HepG2 (cell line): ENCODE measurements around the gene CCM2. TPM values are rescaled to one million over a fixed set of nuclear protein-coding genes. Genes with fewer than 3 reads are reported as not detected.

Source experiments
- ATAC-seq: fragments of 200-7000 bp; cut with Tn5 transposase; 3 replicates; pipeline ENCODE4 v1.9.1; 2020; ENCODE audit warnings: mild to moderate bottlenecking, moderate library complexity
- BruUV-seq: library from RNA; stranded (reverse); fragments of 400-500 nt; replicated peaks from 2 replicates; lab custom pipeline; 2021; lab: Mats Ljungman, UMichigan
- CTCF ChIA-PET: fragments of 300-600 bp; formaldehyde crosslinking; extraction: SDS; loops from one replicate; lab custom pipeline; 2021; ENCODE audit warnings: low total read pairs, inconsistent platforms, low intra/inter-chr PET ratio; lab: Yijun Ruan, JAX
- POLR2A ChIA-PET: fragments of 350-600 bp; sonication (Branson Sonifier 250); formaldehyde crosslinking; loops from one replicate; lab custom pipeline; 2020; ENCODE audit warnings: antibody characterized with exemption, inconsistent platforms; lab: Yijun Ruan, JAX
- DNase-seq: peaks from one replicate; pipeline ENCODE4 v3.0.0-alpha.2; 2015; ENCODE audit warnings: low spot score
- FAIRE-seq: peaks from 3 replicates; lab custom pipeline; 2011; peaks lifted over from hg19 to GRCh38; lab: Jason Lieb, UNC
- H2AFZ ChIP-seq: one replicate; pipeline ENCODE4 v1.6.1; 2011; ENCODE audit warnings: low read length, inconsistent platforms
- H3K27ac ChIP-seq: fragments of 300-600 bp; 3 replicates; pipeline ENCODE4 v1.8.0; 2011; ENCODE audit warnings: mixed run types, mild to moderate bottlenecking, mixed read lengths, low read length, inconsistent platforms; ENCODE audit not compliant: insufficient read depth; ENCODE audit errors: extremely low read length
- H3K27me3 ChIP-seq, 2 experiments: fragments of 200-600 bp in 1 of 2; 2 replicates in 1 of 2; 3 replicates in 1 of 2; pipeline versions ENCODE4 v1.6.0 to v1.8.0; 2011; ENCODE audit warnings: low read length in 2 of 2, mild to moderate bottlenecking in 2 of 2, moderate library complexity in 2 of 2, inconsistent platforms in 1 of 2; ENCODE audit not compliant: insufficient read depth in 2 of 2, control insufficient read depth in 1 of 2
- H3K36me3 ChIP-seq, 2 experiments: fragments of 200-600 bp in 1 of 2; replicated peaks in 1 of 2; 2 replicates in 1 of 2; 3 replicates in 1 of 2; pipeline versions ENCODE4 v1.5.1 to v1.8.0; 2011; ENCODE audit warnings: low read length in 2 of 2, inconsistent platforms in 1 of 2; ENCODE audit not compliant: insufficient read depth in 2 of 2, control insufficient read depth in 1 of 2
- H3K4me1 ChIP-seq: 2 replicates; pipeline ENCODE4 v1.5.1; 2012; ENCODE audit warnings: low read length, inconsistent platforms; ENCODE audit not compliant: insufficient read depth
- H3K4me2 ChIP-seq: 2 replicates; pipeline ENCODE4 v1.6.0; 2011; ENCODE audit warnings: low read depth, low read length, inconsistent platforms
- H3K4me3 ChIP-seq, 3 experiments: fragments of 200-600 bp in 1 of 3; sonication (generic), shearing (Covaris generic) in 1 of 3; replicated peaks in 1 of 3; 2 replicates each; pipeline ENCODE4 v1.5.1; 2011 to 2016; ENCODE audit warnings: low read length in 3 of 3, inconsistent platforms in 2 of 3, low read depth in 2 of 3, mild to moderate bottlenecking in 2 of 3, control low read depth in 1 of 3, mixed read lengths in 1 of 3; ENCODE audit not compliant: insufficient read depth in 1 of 3
- H3K79me2 ChIP-seq: one replicate; pipeline ENCODE4 v1.6.1; 2011; ENCODE audit warnings: low read length, inconsistent platforms; ENCODE audit not compliant: insufficient read depth
- H3K9ac ChIP-seq: 2 replicates; pipeline ENCODE4 v1.6.0; 2011; ENCODE audit warnings: mild to moderate bottlenecking, low read depth, low read length, inconsistent platforms; ENCODE audit not compliant: insufficient read depth
- H3K9me3 ChIP-seq: 2 replicates; pipeline ENCODE4 v1.5.1; 2012; ENCODE audit warnings: mild to moderate bottlenecking, low read length
- H4K20me1 ChIP-seq: 2 replicates; pipeline ENCODE4 v1.6.0; 2011; ENCODE audit warnings: inconsistent platforms, mild to moderate bottlenecking, low read length, moderate library complexity; ENCODE audit not compliant: insufficient read depth
- GATA4 ChIP-seq: sonication (generic); IDR thresholded peaks from 2 replicates; pipeline ENCODE4 v1.6.1; 2016; ENCODE audit warnings: antibody characterized with exemption, low read depth, borderline replicate concordance
- PRPF4 ChIP-seq: fragments of 200-400 bp; formaldehyde crosslinking; IDR thresholded peaks from 2 replicates; pipeline ENCODE4 v1.6.1; 2016; ENCODE audit warnings: low read length, low read depth; ENCODE audit not compliant: poor library complexity, severe bottlenecking
- TGIF2 ChIP-seq: IDR thresholded peaks from 2 replicates; pipeline ENCODE4 v1.6.1; 2016; ENCODE audit warnings: control low read depth, missing compliant biosample characterization
- ZBTB20 ChIP-seq: sonication (generic); formaldehyde crosslinking; IDR thresholded peaks from 2 replicates; pipeline ENCODE4 v1.8.1; 2023; ENCODE audit warnings: missing genetic modification reagents, low read depth, mild to moderate bottlenecking, borderline replicate concordance
- ZBTB21 ChIP-seq: sonication (generic); formaldehyde crosslinking; IDR thresholded peaks from 2 replicates; pipeline ENCODE4 v1.4.0; 2020; ENCODE audit warnings: missing genetic modification reagents
- ZBTB7B ChIP-seq: sonication (generic); formaldehyde crosslinking; IDR thresholded peaks from 2 replicates; pipeline ENCODE4 v1.4.0; 2020; ENCODE audit warnings: missing genetic modification reagents
- ZFYVE20 ChIP-seq: sonication (generic); formaldehyde crosslinking; IDR thresholded peaks from 2 replicates; pipeline ENCODE4 v1.8.0; 2023; ENCODE audit warnings: low read depth, mild to moderate bottlenecking, moderate library complexity, missing genetic modification reagents, borderline replicate concordance
- ZNF224 ChIP-seq: sonication (generic); formaldehyde crosslinking; IDR thresholded peaks from 2 replicates; pipeline ENCODE4 v1.5.0; 2020; ENCODE audit warnings: mild to moderate bottlenecking, missing genetic modification reagents
- ZNF24 ChIP-seq: fragments of 450-650 bp; IDR thresholded peaks from 2 replicates; pipeline ENCODE4 v1.6.1; 2017; ENCODE audit warnings: antibody characterized with exemption, mild to moderate bottlenecking
- ZNF253 ChIP-seq: sonication (generic); formaldehyde crosslinking; IDR thresholded peaks from 2 replicates; pipeline ENCODE4 v1.8.0; 2022; ENCODE audit warnings: mild to moderate bottlenecking, missing genetic modification reagents, borderline replicate concordance
- ZNF33B ChIP-seq: sonication (generic); formaldehyde crosslinking; IDR thresholded peaks from 2 replicates; pipeline ENCODE4 v1.5.1; 2020; ENCODE audit warnings: mild to moderate bottlenecking, missing genetic modification reagents
- ZNF670 ChIP-seq: sonication (generic); formaldehyde crosslinking; IDR thresholded peaks from 2 replicates; pipeline ENCODE4 v1.8.0; 2022; ENCODE audit warnings: mild to moderate bottlenecking, missing genetic modification reagents, borderline replicate concordance
- ZNF780A ChIP-seq: sonication (generic); formaldehyde crosslinking; IDR thresholded peaks from 2 replicates; pipeline ENCODE4 v1.8.0; 2022; ENCODE audit warnings: mild to moderate bottlenecking, missing genetic modification reagents, moderate library complexity
- WGBS: methylation state at CpG from one replicate; pipeline ENCODE4 v1.1.6; 2017; ENCODE audit warnings: low lambda C conversion rate; 5-methylcytosine and 5-hydroxymethylcytosine counted together
- in situ Hi-C: cut with HindIII; loops from 2 replicates; pipeline ENCODE4 v1.10.0; 2017; ENCODE audit warnings: low pct_unique_long_range_greater_than_20kb; ENCODE audit not compliant: extremely low pct_ligation_motif_present
- intact Hi-C: fragments of 100-400 bp; cut with micrococcal nuclease; formaldehyde crosslinking; loops from one replicate; pipeline ENCODE4 v1.10.0; 2022; ENCODE audit not compliant: unreplicated experiment
- polyA plus RNA-seq, 8 experiments: library from polyadenylated mRNA; depleted of rRNA in 3 of 8; stranded (reverse) in 7 of 8; unstranded in 1 of 8; fragments of >200 nt; fragmentation: Illumina TruSeq in 4 of 8; extraction: Trizol in 4 of 8; gene quantifications; 2 replicates each; pipeline versions ENCODE4 v1.2.1 to v1.2.3, GENCODE V29; 2011 to 2016; ENCODE audit warnings: low read depth in 4 of 8, missing spikeins in 1 of 8, mixed read lengths in 1 of 8; ENCODE audit not compliant: insufficient read depth in 1 of 8
- total RNA-seq, 5 experiments: library from RNA; depleted of rRNA; stranded (reverse); fragments of >200 nt; fragmentation: Illumina TruSeq; extraction: Trizol; gene quantifications; 2 replicates each; pipeline ENCODE4 v1.2.3, GENCODE V29; 2016; ENCODE audit warnings: low read depth in 1 of 5
- TF ChIP-seq, protein P1 (sequence below): sonication (generic); formaldehyde crosslinking; IDR thresholded peaks from 2 replicates; pipeline ENCODE4 v1.4.0; 2020; ENCODE audit warnings: mild to moderate bottlenecking, missing genetic modification reagents
- TF ChIP-seq, protein P2 (sequence below): sonication (generic); formaldehyde crosslinking; IDR thresholded peaks from 2 replicates; pipeline ENCODE4 v1.4.0; 2020; ENCODE audit warnings: mild to moderate bottlenecking, missing genetic modification reagents, borderline replicate concordance
- TF ChIP-seq, protein P3 (sequence below): IDR thresholded peaks from 2 replicates; pipeline ENCODE4 v1.6.1; 2018; ENCODE audit warnings: missing genetic modification reagents, mild to moderate bottlenecking, missing compliant biosample characterization

The CCM2 gene
- total and polyA plus RNA-seq, 2 of the 13 experiments (the other 11 are each of a cell fraction or from before 2014, with no cell fraction given): 13.7 to 15.8 TPM

DNA sequence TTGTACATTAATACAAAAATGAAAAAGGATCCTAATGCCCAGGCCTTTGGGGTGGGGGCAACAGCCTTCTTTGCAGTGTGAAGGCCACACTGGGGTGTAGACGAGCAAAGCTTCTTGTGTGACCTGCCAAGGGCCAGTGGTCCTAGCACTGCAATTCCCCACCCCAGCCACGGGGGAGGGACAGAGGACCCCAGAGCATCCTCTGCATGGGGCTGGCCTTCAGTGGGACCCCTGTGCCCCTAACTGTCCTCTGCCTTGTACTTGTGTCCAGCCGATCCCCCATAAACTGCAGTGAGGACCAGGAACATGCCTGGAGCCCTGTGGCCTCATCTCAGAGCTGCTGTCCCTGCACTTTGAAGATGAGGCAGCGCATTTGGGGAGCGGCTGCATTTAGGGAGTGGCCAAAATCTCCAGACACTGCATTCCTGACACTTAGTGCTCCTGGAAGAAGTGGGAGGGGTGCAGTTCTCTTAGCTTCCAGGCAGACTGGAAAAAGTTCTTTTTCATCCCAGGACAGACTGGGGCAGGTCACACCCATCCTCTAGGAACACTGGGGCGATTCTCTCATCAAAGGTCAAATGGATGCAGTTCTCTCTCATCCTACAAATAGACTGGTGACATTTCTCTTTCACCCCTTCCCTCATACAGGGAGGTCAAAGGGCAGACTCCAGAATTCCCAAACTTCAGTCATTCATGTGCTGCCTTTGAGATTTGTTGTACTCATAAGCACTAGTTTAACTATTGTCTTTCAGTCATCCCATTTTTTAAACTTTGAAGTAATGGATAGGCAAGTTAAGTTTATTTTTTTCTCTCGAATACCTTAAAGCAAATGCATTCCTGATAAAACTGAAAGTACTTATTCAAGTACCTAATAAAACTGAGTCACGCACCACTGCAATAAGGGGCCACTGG, 20.3 kb upstream of the CCM2 start (continued):
- TF ChIP-seq, protein P1, sequence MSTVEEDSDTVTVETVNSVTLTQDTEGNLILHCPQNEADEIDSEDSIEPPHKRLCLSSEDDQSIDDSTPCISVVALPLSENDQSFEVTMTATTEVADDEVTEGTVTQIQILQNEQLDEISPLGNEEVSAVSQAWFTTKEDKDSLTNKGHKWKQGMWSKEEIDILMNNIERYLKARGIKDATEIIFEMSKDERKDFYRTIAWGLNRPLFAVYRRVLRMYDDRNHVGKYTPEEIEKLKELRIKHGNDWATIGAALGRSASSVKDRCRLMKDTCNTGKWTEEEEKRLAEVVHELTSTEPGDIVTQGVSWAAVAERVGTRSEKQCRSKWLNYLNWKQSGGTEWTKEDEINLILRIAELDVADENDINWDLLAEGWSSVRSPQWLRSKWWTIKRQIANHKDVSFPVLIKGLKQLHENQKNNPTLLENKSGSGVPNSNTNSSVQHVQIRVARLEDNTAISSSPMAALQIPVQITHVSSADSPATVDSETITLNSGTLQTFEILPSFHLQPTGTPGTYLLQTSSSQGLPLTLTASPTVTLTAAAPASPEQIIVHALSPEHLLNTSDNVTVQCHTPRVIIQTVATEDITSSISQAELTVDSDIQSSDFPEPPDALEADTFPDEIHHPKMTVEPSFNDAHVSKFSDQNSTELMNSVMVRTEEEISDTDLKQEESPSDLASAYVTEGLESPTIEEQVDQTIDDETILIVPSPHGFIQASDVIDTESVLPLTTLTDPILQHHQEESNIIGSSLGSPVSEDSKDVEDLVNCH: no peak
- TF ChIP-seq ZBTB21 (CRISPR knock-in tag) (no peak), ZBTB7B (no peak), PRPF4 (no peak), ZNF253 (CRISPR knock-in tag) (no peak)

DNA sequence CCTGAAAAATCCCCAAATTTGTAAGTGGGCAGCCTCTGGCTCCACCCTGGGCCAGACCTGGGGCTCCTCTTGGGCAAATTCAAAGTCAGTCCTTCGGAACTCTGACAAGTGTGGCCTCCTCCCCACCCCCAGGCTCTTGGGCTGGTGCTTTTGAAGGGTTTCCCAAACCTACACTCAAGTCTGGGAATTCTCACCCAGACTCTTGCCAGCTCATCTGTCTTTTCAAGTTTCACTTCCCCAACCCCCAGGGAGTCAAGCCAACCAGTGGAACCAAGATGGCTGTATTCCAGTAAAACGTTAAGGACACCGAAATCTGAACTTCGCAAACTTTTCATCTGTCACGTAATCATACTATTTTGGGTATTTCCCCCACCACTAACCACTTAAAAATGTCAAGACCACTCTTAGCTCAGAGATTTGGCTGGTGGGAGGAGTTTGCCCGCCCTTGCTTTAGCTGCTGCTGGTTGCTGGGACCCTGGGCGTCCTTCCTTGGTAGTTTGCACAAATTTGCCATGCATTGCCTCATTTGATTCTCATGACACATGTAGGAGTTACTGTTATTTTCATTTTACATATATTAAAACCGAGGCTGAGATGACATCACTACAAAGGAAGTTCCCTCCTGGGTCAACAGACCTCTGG, 19.5 kb upstream of the CCM2 start:
- ChIA-PET CTCF (no interaction called here), POLR2A (no interaction called here)
- no peaks in the 10 kb centered on the region for H4K20me1 ChIP-seq
- 43% methylated on average over 8 of the region's 8 CpGs for WGBS
- no peaks in the 10 kb centered on the region for H3K36me3 ChIP-seq
- DNase-seq: no peak
- no peak overlapping the region for H3K4me2 ChIP-seq
- no peak overlapping the region for H3K4me3 ChIP-seq
- no peaks in the 10 kb centered on the region for H3K9me3 ChIP-seq
- ATAC-seq: no peak
- no peak overlapping the region for H3K27ac ChIP-seq
- in situ Hi-C loops (no loop called here), intact Hi-C loops (no loop called here)
- H3K27me3 ChIP-seq: peaks cover under 1 to 4% of the 10 kb centered on the region in 2 experiments; a peak in 2 of 5 replicates
- H3K79me2 ChIP-seq: no peaks in the 10 kb centered on the region
- H2AFZ ChIP-seq: no peak overlapping the region
- peaks cover 22% of the 10 kb centered on the region for H3K4me1 ChIP-seq
- no TSS peak for BruUV-seq
- H3K9ac ChIP-seq: no peak overlapping the region
- no peak for FAIRE-seq
- TF ChIP-seq ZNF670 (CRISPR knock-in tag): no peak
- TF ChIP-seq ZNF24: no peak
- TF ChIP-seq TGIF2 (CRISPR knock-in tag): no peak
- TF ChIP-seq ZNF780A (CRISPR knock-in tag): no peak
- TF ChIP-seq, protein P2, sequence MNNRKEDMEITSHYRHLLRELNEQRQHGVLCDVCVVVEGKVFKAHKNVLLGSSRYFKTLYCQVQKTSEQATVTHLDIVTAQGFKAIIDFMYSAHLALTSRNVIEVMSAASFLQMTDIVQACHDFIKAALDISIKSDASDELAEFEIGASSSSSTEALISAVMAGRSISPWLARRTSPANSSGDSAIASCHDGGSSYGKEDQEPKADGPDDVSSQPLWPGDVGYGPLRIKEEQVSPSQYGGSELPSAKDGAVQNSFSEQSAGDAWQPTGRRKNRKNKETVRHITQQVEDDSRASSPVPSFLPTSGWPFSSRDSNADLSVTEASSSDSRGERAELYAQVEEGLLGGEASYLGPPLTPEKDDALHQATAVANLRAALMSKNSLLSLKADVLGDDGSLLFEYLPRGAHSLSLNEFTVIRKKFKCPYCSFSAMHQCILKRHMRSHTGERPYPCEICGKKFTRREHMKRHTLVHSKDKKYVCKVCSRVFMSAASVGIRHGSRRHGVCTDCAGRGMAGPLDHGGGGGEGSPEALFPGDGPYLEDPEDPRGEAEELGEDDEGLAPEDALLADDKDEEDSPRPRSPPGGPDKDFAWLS (CRISPR knock-in tag): no peak
- TF ChIP-seq, protein P3, sequence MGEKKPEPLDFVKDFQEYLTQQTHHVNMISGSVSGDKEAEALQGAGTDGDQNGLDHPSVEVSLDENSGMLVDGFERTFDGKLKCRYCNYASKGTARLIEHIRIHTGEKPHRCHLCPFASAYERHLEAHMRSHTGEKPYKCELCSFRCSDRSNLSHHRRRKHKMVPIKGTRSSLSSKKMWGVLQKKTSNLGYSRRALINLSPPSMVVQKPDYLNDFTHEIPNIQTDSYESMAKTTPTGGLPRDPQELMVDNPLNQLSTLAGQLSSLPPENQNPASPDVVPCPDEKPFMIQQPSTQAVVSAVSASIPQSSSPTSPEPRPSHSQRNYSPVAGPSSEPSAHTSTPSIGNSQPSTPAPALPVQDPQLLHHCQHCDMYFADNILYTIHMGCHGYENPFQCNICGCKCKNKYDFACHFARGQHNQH (CRISPR knock-in tag): no peak
- TF ChIP-seq ZNF224 (CRISPR knock-in tag): no peak
- TF ChIP-seq ZNF33B (CRISPR knock-in tag): no peak
- TF ChIP-seq GATA4: no peak
- no peak for TF ChIP-seq ZBTB20 (CRISPR knock-in tag)
- no peak for TF ChIP-seq ZFYVE20 (CRISPR knock-in tag)
